Progenitor cell of endocrine pancreas (in vitro differentiated cells): ENCODE data around the gene SEMA3C. TPM values are rescaled to one million over a fixed set of nuclear protein-coding genes. Genes with fewer than 3 reads are reported as not detected.

ENCODE experiments used
- DNase-seq: peaks from one replicate; pipeline ENCODE4 v3.0.0; 2021; ENCODE audit warnings: low spot score; ENCODE audit not compliant: unreplicated experiment
- H3K27ac Mint-ChIP-seq: 2 replicates; pipeline ENCODE4 v1.8.0; 2021; ENCODE audit warnings: mild to moderate bottlenecking, moderate library complexity, mixed read lengths
- H3K27me3 Mint-ChIP-seq: 2 replicates; pipeline ENCODE4 v1.8.0; 2021; ENCODE audit warnings: mixed read lengths
- H3K36me3 Mint-ChIP-seq: 2 replicates; pipeline ENCODE4 v1.8.0; 2022; ENCODE audit warnings: mixed read lengths; ENCODE audit not compliant: insufficient read depth
- H3K4me1 Mint-ChIP-seq: 2 replicates; pipeline ENCODE4 v1.8.0; 2021; ENCODE audit warnings: low read depth, mixed read lengths
- H3K4me3 Mint-ChIP-seq: 2 replicates; pipeline ENCODE4 v1.8.0; 2021; ENCODE audit warnings: low read depth, mild to moderate bottlenecking, moderate library complexity, mixed read lengths
- H3K9me3 Mint-ChIP-seq: 2 replicates; pipeline ENCODE4 v1.8.0; 2021; ENCODE audit warnings: low read depth, mixed read lengths
- total RNA-seq: library from RNA; stranded (reverse); gene quantifications from 2 replicates; pipeline ENCODE4 v1.2.1, GENCODE V29; 2021
- TF ChIP-seq, protein P1 (sequence below): fragments of 200-600 bp; sonication (generic); IDR thresholded peaks from one replicate; pipeline ENCODE4 v1.5.0; 2021; ENCODE audit warnings: antibody characterized with exemption, mild to moderate bottlenecking; ENCODE audit not compliant: unreplicated experiment

Gene SEMA3C
- total RNA-seq, 1 donor from 2014 or later, result 136 TPM

DNA sequence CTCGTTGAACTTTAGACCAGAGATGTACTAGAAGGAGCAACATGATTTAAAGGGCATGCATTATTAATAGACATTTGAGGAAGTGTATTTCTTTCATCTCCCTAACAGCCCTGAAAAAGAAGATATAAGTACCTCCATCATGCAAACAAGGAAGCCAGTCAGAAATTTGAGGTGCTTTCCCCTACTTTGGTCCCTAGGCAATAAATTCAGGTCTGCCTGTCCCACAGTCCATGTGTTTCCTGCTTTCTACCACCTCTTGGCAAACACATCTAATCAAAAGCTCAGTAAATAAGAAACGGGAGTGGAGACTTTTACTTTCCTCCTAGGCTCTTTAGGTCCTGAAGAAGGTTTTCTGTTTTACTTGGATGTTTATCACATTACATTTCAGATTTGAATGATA lies 5.2 kb upstream of the SEMA3C start:
- no peak overlapping the region for H3K4me3 Mint-ChIP-seq
- no peak for DNase-seq
- H3K4me1 Mint-ChIP-seq, result peaks cover 47% of the 10 kb centered on the region
- TF ChIP-seq, protein P1, sequence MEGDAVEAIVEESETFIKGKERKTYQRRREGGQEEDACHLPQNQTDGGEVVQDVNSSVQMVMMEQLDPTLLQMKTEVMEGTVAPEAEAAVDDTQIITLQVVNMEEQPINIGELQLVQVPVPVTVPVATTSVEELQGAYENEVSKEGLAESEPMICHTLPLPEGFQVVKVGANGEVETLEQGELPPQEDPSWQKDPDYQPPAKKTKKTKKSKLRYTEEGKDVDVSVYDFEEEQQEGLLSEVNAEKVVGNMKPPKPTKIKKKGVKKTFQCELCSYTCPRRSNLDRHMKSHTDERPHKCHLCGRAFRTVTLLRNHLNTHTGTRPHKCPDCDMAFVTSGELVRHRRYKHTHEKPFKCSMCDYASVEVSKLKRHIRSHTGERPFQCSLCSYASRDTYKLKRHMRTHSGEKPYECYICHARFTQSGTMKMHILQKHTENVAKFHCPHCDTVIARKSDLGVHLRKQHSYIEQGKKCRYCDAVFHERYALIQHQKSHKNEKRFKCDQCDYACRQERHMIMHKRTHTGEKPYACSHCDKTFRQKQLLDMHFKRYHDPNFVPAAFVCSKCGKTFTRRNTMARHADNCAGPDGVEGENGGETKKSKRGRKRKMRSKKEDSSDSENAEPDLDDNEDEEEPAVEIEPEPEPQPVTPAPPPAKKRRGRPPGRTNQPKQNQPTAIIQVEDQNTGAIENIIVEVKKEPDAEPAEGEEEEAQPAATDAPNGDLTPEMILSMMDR, result no peak
- H3K27ac Mint-ChIP-seq, result no peak overlapping the region
- no peaks in the 10 kb centered on the region for H3K27me3 Mint-ChIP-seq
- H3K9me3 Mint-ChIP-seq, result peaks cover 5% of the 10 kb centered on the region
- H3K36me3 Mint-ChIP-seq, result no peaks in the 10 kb centered on the region

DNA sequence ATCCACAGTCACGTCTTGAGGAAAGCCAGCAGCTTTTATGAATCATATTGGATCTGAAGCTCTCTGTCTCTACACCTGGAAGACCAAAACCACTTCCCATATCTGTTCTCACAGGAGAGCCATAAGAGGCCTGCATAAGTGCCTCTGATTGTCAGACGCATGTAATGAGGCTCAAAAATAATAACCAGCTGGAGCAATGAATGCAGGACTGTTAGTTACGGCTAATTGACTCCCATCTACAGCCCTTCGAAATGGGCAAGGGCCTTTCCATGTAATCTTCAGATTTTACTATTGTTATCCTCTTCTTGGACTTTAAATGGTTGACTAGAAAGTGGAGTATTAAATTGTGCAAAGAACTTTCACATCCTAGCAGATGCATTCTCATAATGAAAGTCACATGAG lies 4.4 kb upstream of the SEMA3C start:
- Mint-ChIP-seq H3K27me3 (no peaks in the 10 kb centered on the region), H3K9me3 (peaks cover 5% of the 10 kb centered on the region), H3K27ac (no peak overlapping the region), H3K4me1 (peaks cover 48% of the 10 kb centered on the region), H3K4me3 (no peak overlapping the region), H3K36me3 (no peaks in the 10 kb centered on the region)
- TF ChIP-seq, protein P1, result no peak
- DNase-seq, result no peak

DNA sequence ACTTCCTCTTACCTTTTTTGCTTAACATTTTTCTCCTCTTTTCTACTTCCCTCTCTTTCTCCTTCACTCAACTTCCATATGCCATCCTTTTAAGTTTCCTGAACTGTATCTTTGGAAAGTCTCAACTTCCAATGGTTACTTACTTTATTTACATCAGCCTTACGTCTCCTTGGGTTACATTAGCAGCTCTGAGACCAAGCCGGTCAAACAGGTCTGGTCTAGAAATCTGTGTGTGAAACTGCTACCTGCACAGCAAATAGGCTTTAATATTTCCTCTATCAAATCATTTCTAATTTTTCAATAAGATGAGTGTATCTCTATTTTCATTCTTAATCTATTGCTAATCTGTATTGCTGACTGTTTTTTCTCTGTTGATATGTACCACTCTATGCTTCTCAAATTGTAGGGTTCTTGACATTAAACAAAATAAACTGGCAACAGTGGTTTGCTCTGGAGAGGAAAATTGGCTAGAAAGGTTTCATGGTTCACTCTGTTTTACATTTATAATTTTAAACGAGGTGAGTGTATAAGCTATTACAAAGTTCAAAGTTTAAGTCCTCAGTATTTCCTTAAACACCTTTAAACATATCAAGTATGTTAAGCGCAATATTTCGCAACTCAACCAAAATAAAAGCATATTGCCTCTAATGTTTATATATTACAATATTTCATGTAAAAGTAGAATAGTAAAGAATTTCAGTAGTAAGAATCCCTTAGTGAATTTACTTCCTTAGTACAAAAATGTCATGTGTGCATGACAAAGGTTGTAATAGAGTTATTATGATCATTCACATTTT lies 3.6 kb upstream of the SEMA3C start:
- Mint-ChIP-seq H3K36me3 (no peaks in the 10 kb centered on the region), H3K27ac (peak overlapping the region; percentile 82), H3K4me3 (no peak overlapping the region), H3K27me3 (no peaks in the 10 kb centered on the region), H3K4me1 (peaks cover 51% of the 10 kb centered on the region), H3K9me3 (peaks cover 5% of the 10 kb centered on the region)
- TF ChIP-seq, protein P1, result no peak
- no peak for DNase-seq

DNA sequence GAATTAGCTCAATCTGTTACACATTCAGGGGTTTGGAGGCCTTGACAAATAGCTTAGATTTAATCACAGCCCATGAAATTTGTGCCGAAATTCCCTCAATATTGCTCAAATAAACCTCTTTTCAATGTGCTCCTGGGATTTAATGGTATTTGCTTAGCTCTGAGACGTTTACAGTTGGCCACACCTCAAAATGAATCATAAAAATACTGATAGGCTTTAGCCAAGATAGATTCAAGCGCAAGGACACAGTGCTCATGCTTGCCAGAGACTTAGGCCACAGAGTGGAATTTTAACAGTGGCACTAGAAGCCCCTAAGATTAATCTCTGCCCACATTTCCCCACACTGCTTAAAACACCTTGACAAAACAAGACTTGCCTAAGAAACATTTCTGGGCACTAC lies 2.3 kb upstream of the SEMA3C start:
- Mint-ChIP-seq H3K36me3 (peaks cover 5% of the 10 kb centered on the region), H3K9me3 (no peaks in the 10 kb centered on the region), H3K27ac (peak overlapping the region; percentile 85), H3K27me3 (no peaks in the 10 kb centered on the region), H3K4me1 (peaks cover 61% of the 10 kb centered on the region), H3K4me3 (no peak overlapping the region)
- no peak for DNase-seq
- TF ChIP-seq, protein P1, result no peak

DNA sequence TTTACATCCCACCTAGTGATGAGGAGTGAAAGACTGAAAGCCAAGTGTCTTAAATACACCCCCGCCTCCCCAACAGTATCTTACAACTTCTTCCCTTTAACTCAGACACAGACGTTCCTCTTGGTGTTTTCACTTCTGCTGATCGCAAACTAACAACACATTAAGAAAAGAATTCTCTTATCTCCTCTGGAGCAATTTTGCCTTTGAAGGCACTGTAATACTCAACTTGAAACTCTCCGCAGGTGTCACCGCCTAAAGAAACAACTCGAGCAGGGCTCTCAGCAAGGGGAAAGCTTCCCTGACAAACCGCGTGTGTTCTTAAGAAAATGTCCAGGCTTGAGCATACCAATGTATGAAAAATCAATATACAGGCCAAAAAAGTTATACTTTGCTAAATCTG lies 452 bp downstream of the SEMA3C start:
- Mint-ChIP-seq H3K4me3 (peak overlapping the region; percentile 90), H3K36me3 (peaks cover 23% of the 10 kb centered on the region), H3K4me1 (peaks cover 59% of the 10 kb centered on the region), H3K9me3 (no peaks in the 10 kb centered on the region), H3K27me3 (no peaks in the 10 kb centered on the region), H3K27ac (peak overlapping the region; percentile 98)
- TF ChIP-seq, protein P1, result no peak
- no peak for DNase-seq
